22Rv1 (cell line): Measurements from ENCODE around the gene SDK1.

Source experiments
- CTCF ChIP-seq: fragments of 450-650 bp; IDR thresholded peaks from 2 replicates; pipeline ENCODE4 v1.5.1; 2017; ENCODE audit warnings: mild to moderate bottlenecking
- ZFX ChIP-seq: fragments of 450-650 bp; IDR thresholded peaks from 2 replicates; pipeline ENCODE4 v1.6.1; 2017; ENCODE audit warnings: antibody characterized with exemption, borderline replicate concordance

GRCh38 chr7:3300651-3301448 lies at the start of gene SDK1:
- TF ChIP-seq CTCF = peak; percentile 99
- no peak for TF ChIP-seq ZFX
